Measurements from ENCODE around the gene EFL1. TPM values are rescaled to one million over a fixed set of nuclear protein-coding genes. Genes with fewer than 3 reads are reported as not detected.
"Not testable (repeated sequence)": the region's sequence is repeated elsewhere in the genome, so short reads cannot be mapped to it uniquely, and the experiment has no call there.

EFL1 gene
- total RNA-seq, 1 experiment from 2014 or later: 44.7 TPM

GRCh38 chr15:82284381-82284780, 21.8 kb upstream of the EFL1 start:
- intact Hi-C loops (cut with micrococcal nuclease): not testable (repeated sequence)

DNA sequence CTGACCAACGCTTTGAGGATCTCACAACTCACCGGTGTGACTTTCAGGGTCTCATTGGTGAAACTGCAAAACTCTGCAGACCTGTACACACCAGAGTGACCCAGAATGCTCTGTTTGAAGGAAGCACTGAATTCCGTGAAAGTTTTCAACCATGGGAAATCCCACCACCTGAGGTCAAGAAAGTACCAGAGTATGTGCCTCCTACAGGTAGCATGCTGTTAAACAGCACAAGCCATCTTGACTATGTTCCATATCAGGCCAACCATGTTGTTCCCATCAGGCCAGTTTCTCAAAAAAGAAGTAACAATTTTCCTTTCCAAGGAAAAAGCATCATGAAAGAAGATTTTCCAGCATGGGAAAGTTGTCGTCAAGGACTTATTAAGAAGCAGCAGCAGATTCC, 19.9 kb upstream of the EFL1 start:
- H3K36me3 Mint-ChIP-seq (ENCODE audit: insufficient read depth, unreplicated experiment); intact Hi-C loops (cut with micrococcal nuclease); H3K9me3 Mint-ChIP-seq (ENCODE audit: unreplicated experiment); CTCF ChIA-PET; H3K4me3 Mint-ChIP-seq (ENCODE audit: unreplicated experiment); H3K27ac Mint-ChIP-seq (ENCODE audit: low read depth, unreplicated experiment); POLR2A ChIA-PET; BruUV-seq (replicated peaks); DNase-seq (ENCODE audit: unreplicated experiment); H3K4me1 Mint-ChIP-seq (ENCODE audit: insufficient read depth, unreplicated experiment): not testable (repeated sequence)
- H3K27me3 Mint-ChIP-seq (ENCODE audit: insufficient read depth, unreplicated experiment): peaks cover 15% of the 10 kb centered on the region

More at GRCh38 chr15:82284381-82284780, 21.8 kb upstream of the EFL1 start:
- H3K36me3 Mint-ChIP-seq (ENCODE audit: insufficient read depth, unreplicated experiment); BruUV-seq (replicated peaks); POLR2A ChIA-PET; H3K4me3 Mint-ChIP-seq (ENCODE audit: unreplicated experiment); H3K27me3 Mint-ChIP-seq (ENCODE audit: insufficient read depth, unreplicated experiment); DNase-seq (ENCODE audit: unreplicated experiment); H3K27ac Mint-ChIP-seq (ENCODE audit: low read depth, unreplicated experiment); H3K9me3 Mint-ChIP-seq (ENCODE audit: unreplicated experiment); H3K4me1 Mint-ChIP-seq (ENCODE audit: insufficient read depth, unreplicated experiment): not testable (repeated sequence)
- CTCF ChIA-PET: interaction anchor here (0.6 to 0.7 kb wide), 2 partner anchors 10 to 163 kb away, joined by 4 read pairs; no protein-coding TSS in a partner anchor

- H3K4me3 Mint-ChIP-seq (ENCODE audit: unreplicated experiment); DNase-seq (ENCODE audit: unreplicated experiment); H3K27ac Mint-ChIP-seq (ENCODE audit: low read depth, unreplicated experiment); POLR2A ChIA-PET; H3K4me1 Mint-ChIP-seq (ENCODE audit: insufficient read depth, unreplicated experiment); H3K9me3 Mint-ChIP-seq (ENCODE audit: unreplicated experiment); H3K36me3 Mint-ChIP-seq (ENCODE audit: insufficient read depth, unreplicated experiment); intact Hi-C loops (cut with micrococcal nuclease); BruUV-seq (replicated peaks): not testable (repeated sequence)
- CTCF ChIA-PET: interaction anchor here (1.0 to 1.3 kb wide), 2 partner anchors 11 to 57 kb away, joined by 5 read pairs; no protein-coding TSS in a partner anchor
- peaks cover 15% of the 10 kb centered on the region for H3K27me3 Mint-ChIP-seq (ENCODE audit: insufficient read depth, unreplicated experiment)
Observed at GRCh38 chr15:82281276-82281675, 18.7 kb upstream of the EFL1 start.

GRCh38 chr15:82275410-82275809, 12.9 kb upstream of the EFL1 start:
- H3K4me1 Mint-ChIP-seq (ENCODE audit: insufficient read depth, unreplicated experiment): no peaks in the 10 kb centered on the region
- H3K4me3 Mint-ChIP-seq (ENCODE audit: unreplicated experiment): no peak overlapping the region
- intact Hi-C loops (cut with micrococcal nuclease): no loop called here
- TF ChIP-seq, protein P1, sequence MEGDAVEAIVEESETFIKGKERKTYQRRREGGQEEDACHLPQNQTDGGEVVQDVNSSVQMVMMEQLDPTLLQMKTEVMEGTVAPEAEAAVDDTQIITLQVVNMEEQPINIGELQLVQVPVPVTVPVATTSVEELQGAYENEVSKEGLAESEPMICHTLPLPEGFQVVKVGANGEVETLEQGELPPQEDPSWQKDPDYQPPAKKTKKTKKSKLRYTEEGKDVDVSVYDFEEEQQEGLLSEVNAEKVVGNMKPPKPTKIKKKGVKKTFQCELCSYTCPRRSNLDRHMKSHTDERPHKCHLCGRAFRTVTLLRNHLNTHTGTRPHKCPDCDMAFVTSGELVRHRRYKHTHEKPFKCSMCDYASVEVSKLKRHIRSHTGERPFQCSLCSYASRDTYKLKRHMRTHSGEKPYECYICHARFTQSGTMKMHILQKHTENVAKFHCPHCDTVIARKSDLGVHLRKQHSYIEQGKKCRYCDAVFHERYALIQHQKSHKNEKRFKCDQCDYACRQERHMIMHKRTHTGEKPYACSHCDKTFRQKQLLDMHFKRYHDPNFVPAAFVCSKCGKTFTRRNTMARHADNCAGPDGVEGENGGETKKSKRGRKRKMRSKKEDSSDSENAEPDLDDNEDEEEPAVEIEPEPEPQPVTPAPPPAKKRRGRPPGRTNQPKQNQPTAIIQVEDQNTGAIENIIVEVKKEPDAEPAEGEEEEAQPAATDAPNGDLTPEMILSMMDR (IDR thresholded peaks at IDR 0.05; ENCODE audit: unreplicated experiment): no peak
- H3K9me3 Mint-ChIP-seq (ENCODE audit: unreplicated experiment): peaks cover 7% of the 10 kb centered on the region
- no TSS peak for BruUV-seq (replicated peaks)
- POLR2A ChIA-PET: no interaction called here
- no peak for DNase-seq (ENCODE audit: unreplicated experiment)
- H3K36me3 Mint-ChIP-seq (ENCODE audit: insufficient read depth, unreplicated experiment): peaks cover 6% of the 10 kb centered on the region
- CTCF ChIA-PET: no interaction called here
- peaks cover 15% of the 10 kb centered on the region for H3K27me3 Mint-ChIP-seq (ENCODE audit: insufficient read depth, unreplicated experiment)
- H3K27ac Mint-ChIP-seq (ENCODE audit: low read depth, unreplicated experiment): no peak overlapping the region

DNA sequence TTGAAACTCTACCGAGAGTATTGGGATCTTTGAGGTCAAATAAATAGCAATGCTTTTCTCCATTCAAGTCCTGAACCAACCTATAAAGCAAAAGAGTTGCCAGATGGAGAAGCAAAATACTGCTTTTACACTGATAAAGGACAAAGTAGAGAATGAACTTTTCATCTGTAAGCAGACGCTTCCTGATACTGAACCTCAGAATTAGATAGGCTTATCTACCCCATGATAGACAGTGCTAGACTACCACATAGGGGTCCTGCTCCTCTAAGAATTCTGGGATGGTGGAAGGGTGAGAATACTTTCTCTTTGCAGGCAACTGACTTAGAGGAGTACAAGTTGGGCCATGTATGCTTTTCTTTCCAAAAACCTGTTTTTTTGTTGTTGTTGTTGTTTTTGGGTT, 9.6 kb upstream of the EFL1 start:
- DNase-seq (ENCODE audit: unreplicated experiment): no peak
- BruUV-seq (replicated peaks): no TSS peak
- intact Hi-C loops (cut with micrococcal nuclease): no loop called here
- H3K27me3 Mint-ChIP-seq (ENCODE audit: insufficient read depth, unreplicated experiment): no peaks in the 10 kb centered on the region
- POLR2A ChIA-PET: no interaction called here
- TF ChIP-seq, protein P1 (IDR thresholded peaks at IDR 0.05; ENCODE audit: unreplicated experiment): no peak
- no peaks in the 10 kb centered on the region for H3K4me1 Mint-ChIP-seq (ENCODE audit: insufficient read depth, unreplicated experiment)
- no peak overlapping the region for H3K27ac Mint-ChIP-seq (ENCODE audit: low read depth, unreplicated experiment)
- peaks cover 6% of the 10 kb centered on the region for H3K36me3 Mint-ChIP-seq (ENCODE audit: insufficient read depth, unreplicated experiment)
- CTCF ChIA-PET: no interaction called here
- no peak overlapping the region for H3K4me3 Mint-ChIP-seq (ENCODE audit: unreplicated experiment)
- H3K9me3 Mint-ChIP-seq (ENCODE audit: unreplicated experiment): peaks cover 7% of the 10 kb centered on the region

DNA sequence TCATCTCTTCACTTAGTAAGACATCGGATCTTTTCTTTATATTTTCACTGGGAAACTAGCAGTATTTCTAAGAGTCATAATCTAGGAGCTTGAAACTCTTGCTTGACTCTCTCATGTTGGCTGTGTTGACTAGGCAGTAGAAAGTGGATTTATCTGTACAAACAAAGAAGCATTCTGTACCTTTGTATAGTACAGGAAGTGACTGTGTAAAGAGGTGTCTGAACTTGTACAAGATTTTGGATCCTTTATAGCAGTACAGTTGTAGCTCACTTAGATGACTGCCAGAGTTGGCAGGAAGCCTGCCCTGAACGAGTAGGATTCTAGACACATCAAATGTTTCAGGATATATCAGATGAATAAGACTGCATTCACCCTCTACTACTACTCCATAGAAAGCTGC, 5.9 kb upstream of the EFL1 start:
- H3K4me1 Mint-ChIP-seq (ENCODE audit: insufficient read depth, unreplicated experiment); intact Hi-C loops (cut with micrococcal nuclease); H3K9me3 Mint-ChIP-seq (ENCODE audit: unreplicated experiment); H3K4me3 Mint-ChIP-seq (ENCODE audit: unreplicated experiment); BruUV-seq (replicated peaks); H3K27ac Mint-ChIP-seq (ENCODE audit: low read depth, unreplicated experiment); H3K27me3 Mint-ChIP-seq (ENCODE audit: insufficient read depth, unreplicated experiment); H3K36me3 Mint-ChIP-seq (ENCODE audit: insufficient read depth, unreplicated experiment): not testable (repeated sequence)
- CTCF ChIA-PET: interaction anchor here (1.6 kb wide), 1 partner anchor 9 kb away, joined by 3 read pairs; no protein-coding TSS in a partner anchor
- POLR2A ChIA-PET: interaction anchor here (0.6 to 0.7 kb wide), 2 partner anchors 20 to 37 kb away, joined by 3 to 4 read pairs; no protein-coding TSS in a partner anchor
- DNase-seq (ENCODE audit: unreplicated experiment): peak; percentile 49

GRCh38 chr15:82267137-82267536, 4.6 kb upstream of the EFL1 start:
- ChIA-PET POLR2A (interaction anchor here (0.6 kb wide), 1 partner anchor 145 kb away, joined by 3 read pairs; no protein-coding TSS in a partner anchor), CTCF (interaction anchor here (0.6 kb wide), 1 partner anchor 531 kb away, joined by 3 read pairs; no protein-coding TSS in a partner anchor)
- intact Hi-C loops (cut with micrococcal nuclease); BruUV-seq (replicated peaks); H3K27me3 Mint-ChIP-seq (ENCODE audit: insufficient read depth, unreplicated experiment); H3K9me3 Mint-ChIP-seq (ENCODE audit: unreplicated experiment); H3K36me3 Mint-ChIP-seq (ENCODE audit: insufficient read depth, unreplicated experiment); DNase-seq (ENCODE audit: unreplicated experiment); H3K4me3 Mint-ChIP-seq (ENCODE audit: unreplicated experiment): not testable (repeated sequence)
- peaks cover 12% of the 10 kb centered on the region for H3K4me1 Mint-ChIP-seq (ENCODE audit: insufficient read depth, unreplicated experiment)
- H3K27ac Mint-ChIP-seq (ENCODE audit: low read depth, unreplicated experiment): peak overlapping the region; percentile 38
